Neural progenitor cell (in vitro differentiated cells): ENCODE data around the gene CILP.

Experiments used
- CTCF ChIP-seq: fragments of 200-600 bp; sonication (generic); IDR thresholded peaks from 2 replicates; pipeline ENCODE4 v1.5.1; 2017; ENCODE audit warnings: antibody characterized with exemption, mild to moderate bottlenecking
- EZH2 ChIP-seq: fragments of 200-600 bp; sonication (generic); IDR thresholded peaks from 2 replicates; pipeline ENCODE4 v1.6.1; 2017; ENCODE audit warnings: antibody characterized with exemption, mild to moderate bottlenecking, moderate library complexity

GRCh38 chr15:65260968-65261367 lies 49.7 kb upstream of the CILP start:
- TF ChIP-seq CTCF (no peak), EZH2 (no peak)
